ENCODE data around the gene PON3.
"Not testable (repeated sequence)": the region's sequence is repeated elsewhere in the genome, so short reads cannot be mapped to it uniquely, and the experiment has no call there.

PON3 gene

DNA sequence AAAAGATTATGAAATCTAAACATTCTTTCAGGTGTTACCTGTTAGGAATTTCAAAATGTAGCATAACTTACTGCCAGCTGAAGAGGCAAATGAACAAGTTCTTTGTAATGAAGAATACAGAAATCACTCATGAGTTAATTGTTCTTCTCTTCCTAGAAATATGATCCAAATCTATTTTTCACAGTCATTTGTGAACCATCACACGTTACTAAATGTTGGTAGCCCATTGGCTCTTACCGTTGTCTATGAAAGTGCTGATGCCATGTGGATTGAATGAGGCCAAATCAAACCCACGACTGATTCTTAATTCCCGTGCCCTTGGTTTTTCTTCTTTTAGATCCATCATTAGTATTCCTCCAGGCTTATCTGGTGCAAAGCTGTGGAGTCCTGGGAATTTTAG lies 15.9 kb upstream of the PON3 start:
- DNase-seq (ENCODE audit: extremely low read depth in 1 of 2, low read depth in 1 of 2) = no peak

DNA sequence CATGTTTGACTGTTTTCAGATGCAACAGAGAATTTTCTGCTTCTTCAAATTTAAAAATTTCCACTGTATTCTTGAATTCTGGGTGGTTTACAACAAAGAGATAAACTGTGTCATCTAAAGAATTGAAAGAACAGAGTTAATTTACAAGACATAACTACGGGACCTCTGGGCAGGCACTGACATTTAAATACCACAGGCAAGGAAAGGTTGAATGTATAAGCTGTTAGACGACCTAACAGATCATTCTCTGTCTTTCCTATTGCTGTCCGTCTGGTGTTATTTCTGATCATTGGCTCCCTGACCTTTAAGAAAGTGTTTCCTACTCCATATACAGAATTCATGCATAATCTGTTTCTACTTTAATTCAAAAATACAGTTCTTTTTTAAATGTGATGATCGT lies 15.5 kb upstream of the PON3 start:
- DNase-seq (ENCODE audit: extremely low read depth in 1 of 2, low read depth in 1 of 2) = no peak

DNA sequence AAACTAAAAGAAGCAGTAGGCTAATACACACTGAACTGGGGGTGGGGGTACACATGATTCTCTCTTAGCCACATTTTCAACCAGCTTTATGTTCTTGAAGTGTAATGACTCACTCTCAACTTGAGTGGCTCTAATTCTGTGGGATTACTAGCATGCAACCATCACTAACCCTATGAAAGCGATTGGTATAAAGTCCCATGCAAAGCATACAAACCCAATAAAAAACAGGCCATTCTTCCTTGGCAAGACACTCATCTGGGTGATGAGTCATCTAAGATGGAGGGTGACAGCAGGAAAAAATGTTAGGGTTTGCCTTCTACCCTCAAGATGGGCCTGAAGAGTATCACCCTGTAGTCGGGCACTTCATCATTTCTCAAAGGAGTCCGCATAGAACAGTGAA lies 14.9 kb upstream of the PON3 start:
- DNase-seq (ENCODE audit: extremely low read depth in 1 of 2, low read depth in 1 of 2) = no peak

DNA sequence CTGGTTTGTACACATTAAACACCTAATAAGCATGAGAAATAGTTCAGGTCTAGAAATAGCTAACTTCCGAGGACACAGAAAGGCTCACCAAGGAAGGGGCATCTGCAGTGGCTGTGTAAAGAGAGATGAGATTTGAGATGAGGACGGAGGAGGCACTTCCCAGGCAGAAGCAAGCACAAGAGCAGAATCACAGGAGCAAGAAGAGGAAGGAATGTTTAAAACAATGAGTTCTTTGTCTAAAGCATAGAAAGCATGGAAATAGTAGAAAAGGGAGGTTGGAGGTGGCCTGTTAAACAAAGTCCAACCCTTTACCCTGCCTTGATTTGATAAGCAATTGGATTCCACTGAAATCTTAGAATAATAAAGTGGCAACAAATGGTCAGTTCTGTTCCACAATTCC lies 11.6 kb upstream of the PON3 start:
- no peak for DNase-seq (ENCODE audit: extremely low read depth in 1 of 2, low read depth in 1 of 2)

DNA sequence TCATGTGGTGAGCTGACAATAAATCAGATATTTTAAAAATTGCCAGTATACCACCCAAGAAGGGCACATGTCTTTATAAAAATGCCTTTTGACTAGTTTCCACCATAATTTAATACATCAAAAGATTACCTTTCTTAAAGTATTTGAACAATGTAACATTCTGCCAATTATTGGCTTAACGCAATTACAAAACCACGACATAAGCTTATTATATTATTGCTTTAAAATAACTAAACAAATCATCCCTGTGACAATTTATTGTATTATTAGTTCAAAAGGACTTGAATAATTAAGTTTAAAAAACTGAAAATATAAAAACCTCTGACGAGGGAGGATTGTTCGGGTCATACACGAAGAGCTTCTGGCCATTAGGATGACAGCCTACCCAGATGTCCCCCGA lies 9.6 kb upstream of the PON3 start:
- DNase-seq (ENCODE audit: extremely low read depth in 1 of 2, low read depth in 1 of 2) = no peak

DNA sequence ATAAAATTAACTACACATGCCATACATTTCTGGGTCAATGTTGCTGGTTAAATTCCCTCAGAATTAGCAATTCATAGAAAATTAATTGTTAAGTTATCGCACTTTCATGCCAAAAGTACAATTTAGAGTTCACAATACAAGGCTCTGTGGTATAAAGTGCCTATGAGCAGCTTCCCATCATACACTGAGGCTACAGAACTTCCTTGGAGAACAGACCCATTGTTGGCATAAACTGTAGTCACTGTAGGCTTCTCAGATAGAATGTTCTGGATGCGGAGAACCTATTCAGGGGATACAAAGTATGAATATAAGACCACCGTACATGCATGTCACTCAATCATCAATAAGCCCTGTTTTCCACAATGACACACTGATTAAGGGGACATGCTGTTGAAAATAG lies 9.0 kb upstream of the PON3 start:
- DNase-seq (ENCODE audit: extremely low read depth in 1 of 2, low read depth in 1 of 2) = no peak

DNA sequence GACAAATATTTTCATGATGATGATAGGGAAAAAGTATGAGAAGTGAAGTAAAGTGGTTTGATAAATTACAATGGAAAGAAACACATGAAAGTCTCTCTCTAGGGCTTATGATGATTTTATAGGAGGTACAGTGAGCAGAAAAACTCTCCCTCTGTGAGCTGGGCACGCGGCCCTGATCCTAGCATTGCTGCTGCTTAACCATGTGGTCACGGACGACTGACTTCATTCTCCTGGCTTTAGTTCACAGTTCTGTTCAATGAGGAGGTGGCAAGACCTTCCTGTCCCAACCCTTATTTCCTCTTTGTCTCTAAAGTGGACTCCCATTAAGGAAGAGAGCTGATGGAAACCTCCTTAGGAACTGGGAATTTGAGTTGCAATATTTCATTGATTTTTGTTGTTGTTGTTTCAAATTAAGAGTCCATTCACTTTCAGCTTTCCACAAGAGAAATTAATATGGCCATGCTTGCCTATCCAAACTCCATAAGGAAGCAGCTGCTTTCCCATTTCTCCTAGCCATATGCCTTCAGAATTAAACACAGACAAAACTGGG lies 8.2 kb upstream of the PON3 start:
- no peak for DNase-seq (ENCODE audit: extremely low read depth in 1 of 2, low read depth in 1 of 2)

DNA sequence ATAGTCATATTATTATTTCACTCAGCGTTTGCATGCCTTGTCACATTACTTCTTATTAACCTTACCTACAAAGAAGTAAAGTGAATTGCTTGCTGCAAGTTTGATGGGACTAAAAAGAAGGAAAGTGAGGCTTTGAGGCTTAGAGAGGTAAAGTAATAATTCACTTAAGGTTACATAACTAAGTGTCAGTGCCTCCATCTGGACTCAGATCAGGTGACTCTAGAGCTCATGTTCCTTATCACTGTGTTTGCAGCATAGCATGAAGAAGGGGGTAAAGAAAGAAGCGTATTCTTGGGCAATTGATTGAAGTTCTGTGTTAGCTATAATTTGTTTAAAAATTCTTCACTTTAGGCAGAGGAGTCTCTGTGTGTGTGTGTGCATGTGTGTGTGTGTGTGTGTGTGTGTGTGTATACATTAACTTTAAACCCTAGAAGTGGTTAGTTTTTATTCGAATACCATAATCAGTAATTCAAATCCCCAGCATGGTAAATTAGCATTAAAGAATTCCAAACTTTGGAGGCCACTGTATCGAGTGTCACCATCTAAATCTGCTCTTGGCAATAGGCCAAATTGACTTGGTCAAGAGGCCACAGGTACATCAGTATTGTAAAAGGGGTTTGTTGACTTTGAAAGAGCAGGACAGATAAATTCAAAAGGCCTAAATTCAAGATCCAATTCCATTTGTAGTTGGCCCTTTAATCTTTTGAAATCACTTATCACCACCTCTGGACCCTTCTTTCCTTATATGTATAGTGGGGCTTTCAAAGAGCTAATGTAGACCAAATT lies 2.2 kb upstream of the PON3 start:
- no peak for DNase-seq (ENCODE audit: extremely low read depth in 1 of 2, low read depth in 1 of 2)

DNA sequence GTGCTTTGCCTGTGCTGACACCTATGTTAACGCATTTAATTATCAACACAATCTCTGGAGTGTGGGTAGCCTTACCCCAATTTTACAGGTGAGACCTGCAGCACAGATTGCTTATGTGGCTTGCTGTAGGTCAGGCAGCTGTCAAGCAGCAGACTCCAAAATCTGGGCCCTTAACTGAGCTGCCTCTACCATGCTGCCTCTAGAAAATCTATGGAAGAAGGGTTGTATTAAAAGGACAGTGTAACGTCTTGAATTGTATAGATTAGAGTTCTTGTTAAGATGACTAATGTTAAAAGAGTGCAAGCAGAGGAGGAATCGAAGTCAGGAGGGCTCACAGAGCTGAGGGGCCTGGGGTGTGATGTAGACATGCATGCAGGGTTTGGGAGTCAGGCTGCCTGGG lies 1.2 kb upstream of the PON3 start:
- DNase-seq (ENCODE audit: extremely low read depth in 1 of 2, low read depth in 1 of 2) = no peak

DNA sequence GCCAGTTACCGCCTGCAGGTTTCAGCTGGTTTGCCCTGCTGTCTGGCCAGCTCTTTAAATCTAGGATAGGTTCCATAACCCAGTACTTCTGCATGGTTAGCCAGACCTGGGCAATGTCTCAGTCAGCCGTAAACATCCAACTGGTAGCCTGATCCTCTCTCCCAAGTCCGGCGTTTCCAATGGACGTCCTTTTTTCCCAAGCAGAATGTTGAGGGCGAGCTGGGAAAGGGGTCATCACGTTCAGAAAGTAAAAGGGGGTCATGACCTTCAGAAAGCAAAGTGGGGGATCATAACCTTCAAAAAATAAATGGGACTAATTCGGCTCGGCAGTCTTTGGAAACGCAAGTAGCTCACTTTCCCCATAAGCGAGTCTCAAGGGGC lies 430 bp downstream of the PON3 start:
- no peak for DNase-seq (ENCODE audit: extremely low read depth in 1 of 2, low read depth in 1 of 2)

DNA sequence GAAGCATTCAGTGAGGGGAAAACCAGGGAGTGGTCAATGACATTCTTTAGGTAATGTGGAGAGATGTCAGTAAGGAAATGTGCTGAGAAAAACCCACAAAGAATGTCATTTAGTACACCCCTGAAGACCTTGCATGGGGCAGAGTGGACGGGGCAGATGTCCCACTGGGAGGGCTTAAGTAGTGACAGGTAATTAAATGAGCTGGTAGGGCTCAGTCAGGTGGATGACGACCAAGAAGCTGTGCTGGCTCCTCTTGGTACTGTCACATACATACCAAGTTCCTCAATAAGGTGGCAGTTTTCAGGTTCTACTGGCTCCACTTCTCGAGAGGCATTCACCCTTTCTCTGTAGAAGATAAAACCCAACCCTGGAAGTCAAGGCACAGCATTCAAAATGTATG lies 1.8 kb downstream of the PON3 start:
- DNase-seq (ENCODE audit: extremely low read depth in 1 of 2, low read depth in 1 of 2) = no peak

DNA sequence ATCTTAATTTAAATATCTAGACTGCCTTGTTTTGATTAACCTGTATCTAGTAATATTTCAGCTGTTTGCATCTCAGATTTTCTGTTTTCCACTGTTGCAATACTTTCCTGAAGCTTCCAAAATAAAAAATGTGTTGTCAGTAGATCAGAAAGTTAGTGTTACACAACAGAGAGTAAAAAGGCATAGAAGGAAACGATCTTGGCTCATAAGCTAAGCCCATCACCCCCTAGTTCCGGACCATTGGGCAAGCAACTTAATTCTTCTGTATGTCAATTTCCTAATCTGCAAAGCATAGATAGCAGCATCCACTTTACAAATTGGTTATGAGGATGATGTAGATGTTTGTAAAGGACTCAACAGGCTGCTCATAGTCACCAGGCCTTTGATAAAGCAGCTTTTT lies 4.4 kb downstream of the PON3 start:
- DNase-seq (ENCODE audit: extremely low read depth in 1 of 2, low read depth in 1 of 2) = no peak

DNA sequence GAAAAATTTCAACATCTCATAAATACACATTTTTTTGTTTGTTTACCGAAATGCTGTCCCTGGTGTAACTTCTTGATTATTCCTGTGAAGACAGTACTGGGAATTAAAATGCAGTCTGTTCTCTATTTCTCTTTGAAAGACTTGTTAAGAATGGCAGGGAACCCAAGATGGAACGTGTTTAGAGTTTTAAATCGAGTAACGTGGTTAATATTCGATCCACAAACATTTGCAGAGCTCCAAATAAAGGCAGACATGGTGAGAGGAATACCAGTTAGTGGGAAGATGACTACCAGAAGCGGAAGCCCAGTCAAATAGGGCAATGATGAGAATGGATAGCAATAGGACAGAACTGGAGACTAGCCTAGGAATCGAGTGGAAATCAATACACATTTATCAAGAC lies 6.7 kb downstream of the PON3 start:
- DNase-seq (ENCODE audit: extremely low read depth in 1 of 2, low read depth in 1 of 2) = no peak

DNA sequence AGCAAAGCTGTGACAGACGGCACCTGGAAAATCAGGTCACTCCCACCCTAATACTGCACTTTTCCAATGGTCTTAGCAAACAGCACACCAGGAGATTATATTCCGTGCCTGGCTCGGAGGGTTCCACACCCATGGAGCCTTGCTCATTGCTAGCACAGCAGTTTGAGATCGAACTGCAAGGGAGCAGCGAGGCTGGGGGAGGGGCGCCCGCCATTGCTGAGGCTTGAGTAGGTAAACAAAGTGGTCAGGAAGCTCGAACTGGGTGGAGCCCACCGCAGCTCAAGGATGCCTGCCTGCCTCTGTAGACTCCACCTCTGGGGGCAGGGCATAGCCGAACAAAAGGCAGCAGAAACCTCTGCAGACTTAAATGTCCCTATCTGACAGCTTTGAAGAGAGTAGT lies 16.7 kb downstream of the PON3 start:
- not testable (repeated sequence) for DNase-seq (ENCODE audit: extremely low read depth in 1 of 2, low read depth in 1 of 2)

DNA sequence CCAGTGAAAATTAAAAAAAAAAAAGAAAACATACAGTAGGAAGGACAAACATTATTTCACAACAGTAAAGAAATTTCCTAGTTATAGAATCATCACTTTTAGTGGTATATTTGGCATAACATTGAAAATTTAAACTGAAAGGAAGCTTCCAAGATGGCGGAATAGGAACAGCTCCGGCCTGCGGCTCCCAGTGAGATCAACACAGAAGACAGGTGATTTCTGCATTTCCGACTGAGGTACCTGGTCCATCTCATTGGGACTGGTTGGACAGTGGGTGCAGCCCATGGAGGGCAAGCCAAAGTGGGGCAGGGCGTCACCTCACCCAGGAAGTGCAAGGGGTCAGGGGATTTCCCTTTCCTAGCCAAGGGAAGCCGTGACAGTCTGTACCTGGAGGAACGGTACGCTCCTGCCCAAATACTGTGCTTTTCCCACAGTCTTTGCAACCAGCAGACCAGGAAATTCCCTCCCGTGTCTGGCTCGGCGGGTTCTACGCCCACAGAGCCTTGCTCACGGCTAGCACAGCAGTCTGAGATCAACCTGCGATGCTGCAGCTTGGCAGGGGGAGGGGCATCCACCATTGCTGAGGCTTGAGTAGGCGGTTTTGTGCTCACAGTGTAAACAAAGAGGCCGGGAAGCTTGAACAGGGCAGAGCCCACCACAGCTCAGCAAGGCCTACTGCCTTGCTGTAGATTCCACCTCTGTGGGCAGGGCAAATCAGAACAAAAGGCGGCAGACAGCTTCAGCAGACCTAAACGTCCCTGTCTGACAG lies 19.4 kb downstream of the PON3 start:
- DNase-seq (ENCODE audit: extremely low read depth in 1 of 2, low read depth in 1 of 2) = no peak

DNA sequence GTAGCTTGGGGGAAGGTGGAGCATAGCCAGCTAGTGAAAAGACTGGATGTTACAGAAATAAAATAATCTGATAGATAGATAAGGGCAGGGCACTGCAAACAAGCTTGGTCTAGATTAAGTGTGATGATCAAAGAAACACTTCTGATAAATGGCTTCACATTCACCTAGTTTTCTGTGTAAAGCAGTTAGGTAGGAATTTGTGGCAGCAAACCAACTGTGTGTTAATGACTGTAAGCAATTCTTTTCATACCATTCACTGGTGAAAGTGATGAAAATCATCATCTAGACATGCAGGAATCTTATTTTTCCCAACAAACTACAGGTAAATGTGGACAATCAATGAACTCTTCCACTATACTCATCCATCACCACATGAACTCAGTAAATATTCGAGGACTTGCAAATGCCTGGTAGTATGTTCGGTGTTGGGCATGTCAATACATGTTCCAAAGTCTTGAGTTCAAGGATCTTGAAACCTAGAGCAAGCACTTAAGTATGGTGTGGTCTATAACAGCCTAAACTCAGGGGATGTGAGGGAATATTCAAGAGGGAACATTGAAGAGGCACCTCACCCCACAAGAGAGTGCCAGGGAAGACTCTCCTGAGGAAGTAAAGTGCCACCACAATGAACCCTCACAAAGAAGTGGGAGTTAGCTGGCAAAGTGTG lies 20.5 kb downstream of the PON3 start:
- DNase-seq (ENCODE audit: extremely low read depth in 1 of 2, low read depth in 1 of 2) = no peak

DNA sequence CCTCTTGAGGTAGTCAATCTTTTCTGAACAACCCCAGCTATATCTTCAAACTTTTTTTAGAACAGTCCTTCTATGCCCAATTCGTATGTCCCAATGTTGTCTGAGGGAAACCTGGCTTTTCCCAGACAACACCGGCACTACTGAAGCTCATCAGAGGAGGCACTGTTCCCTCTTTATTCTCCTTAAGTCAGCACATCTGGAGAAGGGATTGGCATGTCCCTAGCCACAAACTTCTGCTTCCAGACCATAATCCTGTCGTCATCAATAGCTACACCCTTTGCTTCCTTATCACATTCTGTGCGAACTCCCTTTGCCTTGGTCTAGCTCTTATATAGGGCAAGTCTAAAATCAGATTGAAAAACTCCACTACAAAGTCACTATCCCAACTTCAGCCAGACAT lies 22.9 kb downstream of the PON3 start:
- DNase-seq (ENCODE audit: extremely low read depth in 1 of 2, low read depth in 1 of 2) = no peak

DNA sequence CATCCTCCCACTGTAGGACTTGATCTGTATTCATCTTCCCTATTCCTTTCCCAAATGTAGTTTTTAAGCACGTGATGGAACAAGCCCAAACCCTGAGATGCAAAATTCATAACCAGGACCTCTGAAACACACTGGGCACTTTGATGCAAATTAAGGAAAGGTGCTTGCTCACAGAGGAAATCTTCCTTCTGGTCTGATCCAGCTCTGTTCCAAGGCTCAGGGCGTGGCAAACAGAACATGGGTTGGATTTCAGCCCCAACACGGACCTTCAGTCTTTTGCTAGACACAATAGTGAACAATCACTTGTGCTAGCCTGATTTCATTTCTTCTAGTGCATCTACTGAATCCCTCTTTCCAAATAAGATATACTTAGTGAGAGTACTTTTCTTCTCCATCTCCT lies 27.9 kb downstream of the PON3 start:
- DNase-seq (ENCODE audit: extremely low read depth in 1 of 2, low read depth in 1 of 2) = no peak

DNA sequence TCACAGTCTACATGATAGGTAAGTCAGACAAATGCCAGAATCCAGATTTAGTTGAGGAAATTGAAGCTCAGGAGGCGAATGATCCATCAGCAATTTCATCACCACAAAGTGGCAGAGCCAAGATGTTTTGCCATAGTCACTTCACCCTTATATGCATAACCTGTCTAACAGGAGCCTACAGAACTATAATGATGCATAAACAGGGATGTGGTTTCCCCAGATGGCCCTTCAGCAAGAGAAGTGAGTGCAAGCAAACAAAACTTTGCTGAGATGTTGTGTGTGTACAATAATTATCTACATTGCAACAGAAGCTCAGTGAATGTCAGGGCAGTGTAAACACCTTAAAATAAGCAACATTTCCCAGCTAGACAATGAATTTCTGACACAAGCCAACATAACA lies 28.6 kb downstream of the PON3 start:
- no peak for DNase-seq (ENCODE audit: extremely low read depth in 1 of 2, low read depth in 1 of 2)

DNA sequence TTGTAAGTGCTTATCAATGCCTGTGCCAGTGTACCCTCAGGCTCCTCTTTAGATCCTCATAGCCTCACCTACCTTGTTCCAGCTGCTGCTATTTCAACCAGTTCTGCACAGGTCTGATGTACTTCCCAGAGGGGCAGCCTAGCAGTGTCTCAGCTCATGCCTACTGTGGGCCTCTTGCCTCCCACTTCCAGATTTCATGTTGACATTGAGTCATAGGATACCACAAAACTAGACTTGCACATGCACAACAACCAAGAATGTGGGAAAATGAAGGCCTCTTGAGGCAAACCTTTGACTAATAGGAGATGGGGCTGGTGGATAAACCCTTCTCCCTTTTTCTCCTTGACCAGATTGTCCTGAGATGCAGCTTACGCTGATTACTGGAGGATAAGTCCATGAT lies 31.0 kb downstream of the PON3 start:
- no peak for DNase-seq (ENCODE audit: extremely low read depth in 1 of 2, low read depth in 1 of 2)

DNA sequence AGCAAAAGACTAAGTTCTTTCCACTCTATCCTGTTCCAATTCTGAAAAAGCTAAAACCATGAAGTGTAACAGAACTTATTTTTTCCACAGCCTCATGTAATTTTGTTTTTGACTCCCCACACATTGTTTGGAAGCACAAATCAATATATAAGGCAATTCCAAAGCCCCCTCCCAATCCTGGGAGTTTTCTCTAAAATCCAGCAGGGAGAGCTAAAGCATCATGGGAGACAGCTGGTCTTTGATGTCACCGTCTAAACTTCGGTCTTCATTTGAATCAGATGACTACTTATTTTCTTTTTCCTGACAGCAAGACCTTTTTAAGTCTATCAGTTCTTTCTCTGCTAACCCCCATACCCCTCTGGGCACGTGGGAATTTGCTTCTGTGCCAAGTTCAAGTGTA lies 38.6 kb downstream of the PON3 start:
- DNase-seq (ENCODE audit: extremely low read depth in 1 of 2, low read depth in 1 of 2) = no peak
